Heart left ventricle (tissue), 13 donors: ENCODE data around the gene MTO1.

Experiments
- CTCF ChIP-seq, 12 donors: fragments of 200-600 bp; sonication (generic) in 4 of 12; IDR thresholded peaks; one replicate each; pipeline versions ENCODE4 v1.5.0 to v1.8.0; 2018 to 2022; ENCODE audit warnings: antibody characterized with exemption in 12 of 12, mild to moderate bottlenecking in 5 of 12
- POLR2A ChIP-seq, 2 donors: fragments of 450-650 bp; IDR thresholded peaks; one replicate each; pipeline ENCODE4 v1.6.1; 2017; ENCODE audit warnings: antibody characterized with exemption in 2 of 2, mild to moderate bottlenecking in 2 of 2, moderate library complexity in 2 of 2
- donor health status: ischemic (EF 13 %, LVEDD 7.1; RV severe dilation, severe dysfunction).
- donor health status: DM: no; HTN: yes; CAD: no.
- donor health status: DM: no; HTN: no; CAD: no.
- donor health status: ischemic (EF 25% LVEDD 6.9; RV normal size, moderate dysfunction).
- donor health status: ischemic (EF 25% LVEDD 5.7; RV mildly dilated, moderate dysfunction).
- donor health status: ischemic (EF 35%, LVEDD 5.7; RV mildly dilated, moderate dysfunction).
- donor health status: nonischemic (EF 11% LVEDD 7.7; RV severe dilation, severe dysfunction).
- donor health status: DM: yes; HTN: yes; CAD: no.
- donor health status: PGD.
- donor health status: ischemic (EF 29% LVEDD 5.4; RV normal size, mild dysfunction).
- donor health status: nonischemic (EF 23%, LVEDD 6.1; RV moderate dilation, normal function).

- TF ChIP-seq CTCF (IDR thresholded peaks at IDR 0.05) (no peak), POLR2A (IDR thresholded peaks at IDR 0.05) (no peak)
Observed at GRCh38 chr6:73509851-73510250, 48.3 kb downstream of the MTO1 start.
